SK-N-MC (cell line): Measurements from ENCODE around the gene LRIG1.

Experiments
- DNase-seq: peaks from one replicate; pipeline ENCODE4 v3.0.0-alpha.2; 2011; ENCODE audit warnings: low read depth, low spot score
- H3K27ac ChIP-seq: fragments of 200-600 bp; sonication (generic); 2 replicates; pipeline ENCODE4 v1.5.1; 2016; ENCODE audit warnings: mixed run types
- H3K36me3 ChIP-seq: fragments of 200-600 bp; sonication (generic); 2 replicates; pipeline ENCODE4 v1.6.1; 2017; ENCODE audit warnings: antibody characterized with exemption, low read length, mixed read lengths; ENCODE audit not compliant: insufficient read depth
- H3K4me3 ChIP-seq: fragments of 200-600 bp; sonication (generic); 2 replicates; pipeline ENCODE4 v1.5.1; 2016
- H3K9ac ChIP-seq: fragments of 200-600 bp; sonication (generic); 2 replicates; pipeline ENCODE4 v1.8.0; 2017; ENCODE audit warnings: mixed run types, mixed read lengths; ENCODE audit not compliant: insufficient read length
- H3K9me3 ChIP-seq: fragments of 200-600 bp; sonication (generic); 2 replicates; pipeline ENCODE4 v1.6.1; 2017; ENCODE audit warnings: low read depth, mild to moderate bottlenecking, antibody characterized with exemption, low read length, moderate library complexity, mixed read lengths
- EZH2 ChIP-seq: fragments of 200-600 bp; sonication (generic); IDR thresholded peaks from one replicate; pipeline ENCODE4 v1.6.1; 2017; ENCODE audit warnings: antibody characterized with exemption
- FOXP2 ChIP-seq: optimal IDR thresholded peaks from 2 replicates; pipeline ENCODE3; 2011; ENCODE audit warnings: mild to moderate bottlenecking, moderate library complexity; ENCODE audit not compliant: insufficient read depth; ENCODE audit errors: extremely low read length, control extremely low read depth
- POLR2AphosphoS5 ChIP-seq: IDR thresholded peaks from 2 replicates; pipeline ENCODE4 v1.6.1; 2012; ENCODE audit warnings: mild to moderate bottlenecking, low read depth, low read length, borderline replicate concordance

Gene LRIG1

DNA sequence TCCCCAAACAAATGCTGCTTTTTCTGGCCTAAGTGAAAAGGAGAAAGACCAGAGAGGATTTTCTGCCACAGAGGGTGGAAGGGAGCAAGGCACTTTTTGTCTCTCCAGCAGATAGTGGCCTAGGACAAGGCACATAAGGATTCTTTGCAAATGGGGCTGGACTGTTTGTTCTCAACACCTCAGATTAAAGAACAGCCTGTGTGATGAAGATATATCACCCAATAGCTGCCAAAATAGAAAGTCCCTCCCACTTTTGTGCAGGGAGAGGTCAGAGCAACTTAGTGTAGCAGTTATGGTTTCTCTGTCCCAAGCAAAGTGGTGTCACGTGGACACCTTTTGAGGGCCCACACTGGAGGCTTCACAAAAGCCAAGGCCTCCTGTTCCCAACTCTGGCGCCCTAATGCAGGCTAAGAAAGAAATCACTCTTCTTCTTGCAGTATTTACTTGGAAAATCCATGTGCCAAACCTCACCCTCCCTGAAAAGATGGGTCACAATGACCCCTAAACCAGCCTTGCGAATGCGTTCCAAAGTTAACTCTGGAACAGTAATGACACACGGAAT, 84.9 kb downstream of the LRIG1 start:
- H3K4me3 ChIP-seq, result no peak overlapping the region
- DNase-seq, result no peak
- H3K9me3 ChIP-seq, result no peaks in the 10 kb centered on the region
- no peak overlapping the region for H3K27ac ChIP-seq
- peaks cover 8% of the 10 kb centered on the region; the same call in 1 of the 2 replicates for H3K36me3 ChIP-seq
- no peak overlapping the region for H3K9ac ChIP-seq
- no peak for TF ChIP-seq POLR2AphosphoS5
- TF ChIP-seq FOXP2, result no peak
- TF ChIP-seq EZH2, result no peak

DNA sequence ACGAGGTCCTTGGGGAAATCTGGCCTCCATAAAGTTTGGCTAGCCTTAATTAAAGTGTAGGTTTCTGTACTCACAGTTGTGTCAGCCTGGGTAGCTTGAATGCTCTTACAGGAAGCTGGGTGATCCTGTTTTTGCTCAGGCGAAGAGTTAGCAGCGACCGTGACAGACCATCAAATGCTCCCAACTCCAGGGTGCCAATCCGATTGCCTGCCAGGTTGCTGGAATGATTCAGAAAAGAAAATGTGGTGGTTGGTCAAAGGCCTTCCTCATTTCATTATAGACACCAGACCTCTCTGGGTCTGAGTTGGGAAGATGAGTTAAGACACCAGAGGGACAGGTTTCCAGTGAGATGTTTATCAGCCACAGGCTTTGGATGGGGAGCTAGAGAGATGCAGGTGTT, 86.0 kb downstream of the LRIG1 start:
- Histone ChIP-seq H3K4me3 (no peak overlapping the region), H3K9ac (no peak overlapping the region), H3K36me3 (peaks cover 3% of the 10 kb centered on the region; the same call in 1 of the 2 replicates), H3K9me3 (no peaks in the 10 kb centered on the region), H3K27ac (no peak overlapping the region)
- DNase-seq, result no peak
- TF ChIP-seq EZH2, result no peak
- TF ChIP-seq FOXP2, result no peak

DNA sequence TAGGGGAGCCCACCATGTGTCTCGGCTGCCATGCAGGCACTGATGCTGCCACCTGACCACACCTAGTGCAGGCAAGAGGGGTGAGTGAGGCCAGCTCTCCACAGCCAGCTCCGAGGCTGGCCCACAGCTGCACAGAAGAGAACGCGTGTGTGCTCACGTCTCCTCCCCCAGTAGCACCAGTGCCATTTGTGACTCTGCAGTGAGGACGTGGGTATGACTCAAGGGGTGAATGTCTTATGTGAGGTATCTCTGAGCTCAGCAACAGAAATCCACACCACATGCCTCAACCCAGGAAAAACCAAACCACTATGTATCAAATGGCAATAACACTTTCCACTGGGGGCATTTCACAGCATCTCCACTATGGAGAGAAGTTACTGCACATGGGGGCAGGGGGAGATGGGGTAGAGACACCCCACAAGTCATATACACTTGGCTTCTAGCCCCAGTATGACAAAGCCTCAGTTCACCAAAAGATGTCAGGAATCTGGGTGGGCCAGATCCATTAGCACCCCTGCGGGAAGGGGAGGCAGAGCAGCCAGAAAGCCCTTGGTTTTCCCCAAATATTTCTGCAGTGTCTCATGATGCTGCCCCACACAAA, 87.6 kb downstream of the LRIG1 start:
- no peak for TF ChIP-seq EZH2
- TF ChIP-seq FOXP2, result no peak
- TF ChIP-seq POLR2AphosphoS5, result no peak
- Histone ChIP-seq H3K9me3 (no peaks in the 10 kb centered on the region), H3K9ac (no peak overlapping the region), H3K27ac (no peak overlapping the region), H3K4me3 (no peak overlapping the region), H3K36me3 (peaks cover 3% of the 10 kb centered on the region; the same call in 1 of the 2 replicates)
- DNase-seq, result no peak

DNA sequence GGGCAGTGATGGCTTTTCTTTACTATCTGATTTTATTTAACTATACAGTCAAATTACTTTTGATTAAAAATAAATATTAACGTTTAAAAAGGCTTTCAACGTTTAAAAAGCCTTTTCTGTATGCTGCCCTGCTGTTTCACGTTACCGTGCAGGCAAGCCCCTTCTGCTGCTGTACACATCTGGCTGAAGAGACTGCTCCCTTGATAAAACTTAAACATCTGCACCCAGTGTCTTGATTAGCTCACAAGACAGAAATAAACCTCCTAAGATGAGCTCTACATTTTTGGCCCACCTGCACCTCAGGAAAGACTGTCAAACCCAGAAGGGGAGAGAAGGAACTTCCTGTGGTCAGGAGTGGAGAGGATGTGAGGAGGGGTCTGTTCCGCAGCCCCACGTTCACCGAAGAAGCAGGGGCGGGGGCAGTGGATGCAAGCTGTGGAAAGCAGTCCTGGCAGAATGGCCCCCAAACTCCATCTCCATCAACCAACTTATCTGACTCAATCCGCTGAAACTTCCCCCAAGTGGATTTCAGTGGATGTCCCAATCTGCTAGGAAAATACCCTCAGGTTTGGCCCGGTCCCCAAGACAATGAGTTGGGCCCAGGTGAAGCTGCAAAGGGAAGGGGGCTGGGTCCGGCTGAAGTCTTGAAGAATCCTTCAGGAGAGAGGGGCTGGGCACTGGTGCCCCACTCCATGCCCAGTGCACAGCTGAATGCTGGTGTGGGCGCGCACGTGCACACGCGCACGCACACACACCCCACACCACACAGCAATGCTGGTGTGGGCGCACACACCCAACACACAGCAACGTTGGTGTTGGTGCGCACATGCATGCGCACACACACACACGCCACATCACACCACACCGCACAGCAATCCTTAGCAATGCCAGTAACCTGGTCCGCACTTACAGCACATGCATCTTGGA, 88.6 kb downstream of the LRIG1 start:
- peaks cover 3% of the 10 kb centered on the region; the same call in 1 of the 2 replicates for H3K36me3 ChIP-seq
- H3K9me3 ChIP-seq, result no peaks in the 10 kb centered on the region
- no peak overlapping the region for H3K9ac ChIP-seq
- no peak for TF ChIP-seq EZH2
- TF ChIP-seq POLR2AphosphoS5, result no peak
- no peak for TF ChIP-seq FOXP2
- no peak overlapping the region for H3K27ac ChIP-seq
- no peak for DNase-seq
- H3K4me3 ChIP-seq, result no peak overlapping the region

DNA sequence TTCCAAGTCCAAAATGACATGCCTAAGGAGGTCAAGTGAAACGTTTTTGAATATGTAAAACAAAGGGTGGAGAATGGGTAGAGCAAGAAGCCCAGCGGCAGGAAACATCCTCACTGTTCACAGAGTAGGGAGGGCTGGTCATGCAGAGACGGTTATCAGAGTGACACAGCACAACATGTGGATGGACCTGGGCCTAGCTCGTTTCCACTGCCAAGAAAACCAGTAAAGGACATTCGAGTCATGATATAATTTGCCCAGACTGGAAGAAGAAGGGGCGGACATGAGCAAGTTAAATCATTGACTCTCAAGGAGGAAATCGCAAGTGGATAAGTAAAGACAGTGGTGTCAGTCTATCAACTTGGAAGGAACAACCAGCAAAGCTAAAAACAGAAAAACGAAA, 89.3 kb downstream of the LRIG1 start:
- Histone ChIP-seq H3K9ac (no peak overlapping the region), H3K9me3 (no peaks in the 10 kb centered on the region), H3K4me3 (no peak overlapping the region), H3K36me3 (peaks cover 3% of the 10 kb centered on the region; the same call in 1 of the 2 replicates), H3K27ac (no peak overlapping the region)
- TF ChIP-seq EZH2 (no peak), POLR2AphosphoS5 (no peak), FOXP2 (no peak)
- no peak for DNase-seq

DNA sequence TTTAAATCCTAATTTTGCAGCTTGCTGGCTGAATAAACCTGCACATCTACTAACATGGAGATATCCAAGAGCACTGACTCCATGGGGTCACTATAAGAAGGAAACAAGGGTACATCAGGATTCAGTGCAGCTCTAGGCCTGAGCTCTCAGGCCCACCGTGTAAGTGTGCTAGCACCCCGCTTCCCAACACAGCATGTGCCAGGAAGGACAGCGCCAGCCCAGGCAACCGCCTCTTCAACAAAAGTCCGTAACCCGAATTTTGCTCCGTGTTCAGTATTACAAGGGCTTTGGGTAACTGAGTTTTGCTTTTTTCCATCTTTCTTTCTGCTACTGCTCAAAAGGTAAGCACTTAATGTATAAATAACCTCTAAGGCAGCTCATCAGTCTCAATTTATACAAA, 89.8 kb downstream of the LRIG1 start:
- peaks cover 3% of the 10 kb centered on the region; the same call in 1 of the 2 replicates for H3K36me3 ChIP-seq
- no peak overlapping the region for H3K4me3 ChIP-seq
- H3K27ac ChIP-seq, result no peak overlapping the region
- H3K9ac ChIP-seq, result no peak overlapping the region
- no peak for DNase-seq
- H3K9me3 ChIP-seq, result no peaks in the 10 kb centered on the region
- no peak for TF ChIP-seq POLR2AphosphoS5
- TF ChIP-seq EZH2, result no peak
- no peak for TF ChIP-seq FOXP2

DNA sequence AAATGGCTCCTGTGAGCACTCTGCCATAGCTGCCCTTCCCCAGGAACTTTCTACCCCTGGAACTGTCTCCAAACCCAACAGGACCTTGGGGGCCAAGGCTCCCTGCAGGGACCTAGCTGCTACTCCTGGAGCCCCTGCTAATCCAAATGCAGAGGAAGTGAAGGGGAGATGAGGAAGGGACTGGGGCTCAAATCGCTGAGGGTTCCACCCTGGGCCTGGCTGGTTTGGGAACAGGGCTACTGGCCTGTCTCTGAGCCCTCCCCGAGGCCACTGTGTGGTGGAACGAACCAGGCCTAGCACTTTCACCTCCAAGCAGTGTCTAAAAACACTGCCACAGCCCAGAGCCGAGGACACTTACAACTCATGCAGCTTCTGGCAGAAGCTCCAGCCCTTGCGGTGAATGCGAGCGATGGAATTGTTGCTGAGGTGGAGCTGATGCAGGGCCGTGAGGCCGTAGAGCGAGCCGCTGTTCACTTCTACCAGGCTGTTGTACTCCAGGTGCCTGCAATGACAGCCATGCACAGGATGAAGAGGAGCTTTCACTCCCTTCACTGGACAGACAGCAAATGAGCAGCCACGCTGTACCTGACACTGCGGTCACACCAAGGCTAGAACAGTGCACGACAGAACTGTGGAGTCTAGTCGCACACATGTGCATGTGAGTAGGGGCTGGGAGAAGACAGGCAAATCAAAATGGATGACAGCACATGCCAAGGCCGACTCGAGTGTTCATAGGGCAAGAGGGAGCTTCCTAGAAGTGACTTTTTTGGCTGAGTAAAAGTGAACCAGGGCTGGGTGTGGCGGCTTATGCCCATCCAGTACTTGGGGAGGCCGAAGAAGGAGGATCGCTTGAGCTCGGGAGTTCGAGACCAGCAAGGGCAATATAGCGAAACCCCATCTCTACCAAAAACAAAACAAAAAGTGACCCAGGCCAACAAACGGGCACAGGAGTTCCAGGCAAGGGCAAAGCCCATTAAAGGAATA, 90.8 kb downstream of the LRIG1 start:
- peaks cover 3% of the 10 kb centered on the region; the same call in 1 of the 2 replicates for H3K36me3 ChIP-seq
- H3K4me3 ChIP-seq, result no peak overlapping the region
- H3K27ac ChIP-seq, result no peak overlapping the region
- no peak for DNase-seq
- H3K9ac ChIP-seq, result no peak overlapping the region
- no peaks in the 10 kb centered on the region for H3K9me3 ChIP-seq
- TF ChIP-seq EZH2 (no peak), POLR2AphosphoS5 (no peak), FOXP2 (no peak)
